HS-5 (cell line): ENCODE data around the gene SLC49A4.

Experiments used
- DNase-seq: peaks from one replicate; pipeline ENCODE4 v3.0.0-alpha.2; 2012; ENCODE audit warnings: low read depth

The SLC49A4 gene

DNA sequence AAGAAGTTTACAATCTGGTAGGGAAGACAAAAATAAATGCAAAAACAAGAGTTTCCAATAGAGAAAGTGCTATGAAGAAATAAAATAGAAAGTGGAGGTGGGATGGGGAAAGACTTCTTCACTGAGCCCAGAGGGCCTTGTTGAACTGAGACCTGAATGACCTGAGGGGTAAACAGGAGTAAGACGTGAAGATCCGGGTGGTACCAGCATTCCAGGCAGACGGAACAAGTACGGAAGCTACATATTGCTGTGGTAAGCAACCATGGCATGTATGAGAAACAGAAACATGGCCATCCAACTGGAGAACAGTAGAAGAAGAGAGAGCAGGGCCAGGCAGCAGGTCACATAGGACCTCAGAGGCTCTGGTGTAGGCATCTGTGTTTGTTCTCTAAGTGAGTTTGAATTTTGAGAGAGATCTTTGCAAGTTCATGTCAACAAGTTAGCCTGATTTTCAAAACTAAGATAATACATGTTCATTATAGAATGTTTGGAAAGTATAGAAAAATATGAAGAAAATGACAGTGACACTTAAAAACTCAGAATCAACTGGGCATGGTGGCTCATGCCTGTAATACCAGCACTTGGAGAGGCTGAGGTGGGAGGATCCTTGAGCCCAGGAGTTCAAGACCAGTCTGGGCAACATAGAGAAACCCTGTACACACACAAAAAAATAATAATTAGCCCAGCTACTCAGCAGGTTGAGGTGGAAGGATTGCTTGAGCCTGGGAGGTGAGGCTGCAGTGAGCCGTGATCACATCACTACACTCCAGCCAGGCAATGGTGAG lies 64.3 kb downstream of the SLC49A4 start:
- DNase-seq: no peak

DNA sequence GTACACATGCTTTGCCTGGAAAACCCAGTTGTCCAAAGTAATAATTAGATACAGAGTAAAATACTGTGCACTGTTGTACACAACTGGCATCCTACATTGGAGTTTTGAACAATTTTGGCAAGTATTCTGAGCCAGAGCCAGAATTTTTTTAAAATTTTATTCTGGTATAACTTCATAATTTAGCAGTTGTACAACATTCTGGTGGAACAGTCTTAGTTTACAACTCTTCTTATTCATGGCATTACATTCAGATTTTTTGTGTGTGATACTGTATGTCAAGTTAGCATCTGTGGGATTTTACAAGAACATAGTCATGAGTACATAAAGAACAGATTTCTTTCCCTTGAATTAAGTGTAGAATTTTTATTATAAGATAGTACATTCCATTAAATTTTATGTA lies 67.5 kb downstream of the SLC49A4 start:
- no peak for DNase-seq

DNA sequence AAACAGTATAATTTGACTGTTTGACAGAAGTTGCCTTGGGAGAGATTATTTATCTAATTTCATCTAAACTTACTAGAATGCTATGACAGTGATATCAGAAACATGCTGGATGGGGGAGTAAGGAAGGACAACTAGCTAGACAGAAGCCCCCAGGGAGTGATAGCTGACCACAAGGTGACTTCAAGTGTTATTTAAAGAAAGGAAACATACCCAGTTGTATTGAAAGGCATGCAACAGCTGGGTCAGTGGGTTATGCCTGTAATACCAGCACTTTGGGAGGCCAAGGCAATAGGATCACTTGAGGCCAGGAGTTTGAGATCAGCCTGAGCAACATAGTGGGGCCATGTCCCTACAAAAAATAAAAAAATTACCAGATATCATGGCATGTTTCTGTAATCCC lies 69.6 kb downstream of the SLC49A4 start:
- DNase-seq: no peak

DNA sequence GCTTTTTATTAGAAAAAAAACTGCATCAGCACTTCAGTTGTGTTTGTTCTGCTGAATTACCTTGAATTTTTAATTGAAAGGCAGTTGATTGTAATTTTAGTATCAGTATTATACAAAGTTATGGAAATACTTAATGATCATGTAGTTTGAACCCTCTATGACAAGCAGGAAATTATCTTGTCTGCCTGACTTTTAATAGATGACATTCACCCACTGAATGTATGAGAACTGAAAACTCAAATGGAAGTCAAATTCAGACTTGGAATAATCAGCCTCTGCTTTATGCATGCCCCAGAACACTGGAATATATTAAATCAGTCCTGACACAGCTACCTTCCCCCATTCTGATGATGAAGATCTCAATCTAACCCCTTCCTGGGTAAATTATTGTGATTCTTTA lies 73.5 kb downstream of the SLC49A4 start:
- no peak for DNase-seq

DNA sequence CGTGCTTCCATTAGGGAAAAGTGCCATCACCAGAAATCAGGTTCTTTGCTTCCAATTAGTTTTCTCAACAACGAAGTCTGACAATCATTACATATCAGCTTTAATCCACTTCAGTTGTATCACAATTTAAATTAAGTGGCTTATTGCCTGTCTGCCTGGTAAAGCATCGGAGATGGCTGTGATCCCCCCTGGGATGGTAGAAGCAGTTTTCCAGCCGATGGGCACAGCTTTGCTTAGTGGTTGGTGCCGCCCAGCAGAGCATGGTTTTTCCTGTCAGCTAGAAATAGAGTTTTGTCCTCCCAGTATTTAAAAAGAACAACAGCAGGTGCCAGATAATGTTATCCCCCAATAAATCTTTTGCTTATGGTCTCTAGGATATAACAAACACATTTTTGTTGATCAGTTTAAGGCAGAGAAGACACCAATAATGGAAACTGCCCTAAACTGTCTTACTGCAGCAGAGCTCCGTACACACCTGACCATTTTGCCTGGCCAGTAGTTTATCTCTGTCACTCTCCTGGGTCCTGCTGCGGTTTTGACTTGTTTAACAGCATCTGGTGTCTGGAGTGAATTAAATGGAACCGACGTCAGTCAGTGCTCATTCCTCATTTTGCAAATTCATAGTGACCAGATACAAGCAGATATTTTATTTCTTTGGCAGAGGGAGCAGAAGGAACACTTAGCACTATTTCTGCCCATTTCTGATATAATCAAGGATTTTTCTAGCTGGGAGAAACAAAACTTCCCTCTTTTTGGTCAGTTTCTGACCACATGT lies 79.1 kb downstream of the SLC49A4 start:
- no peak for DNase-seq

DNA sequence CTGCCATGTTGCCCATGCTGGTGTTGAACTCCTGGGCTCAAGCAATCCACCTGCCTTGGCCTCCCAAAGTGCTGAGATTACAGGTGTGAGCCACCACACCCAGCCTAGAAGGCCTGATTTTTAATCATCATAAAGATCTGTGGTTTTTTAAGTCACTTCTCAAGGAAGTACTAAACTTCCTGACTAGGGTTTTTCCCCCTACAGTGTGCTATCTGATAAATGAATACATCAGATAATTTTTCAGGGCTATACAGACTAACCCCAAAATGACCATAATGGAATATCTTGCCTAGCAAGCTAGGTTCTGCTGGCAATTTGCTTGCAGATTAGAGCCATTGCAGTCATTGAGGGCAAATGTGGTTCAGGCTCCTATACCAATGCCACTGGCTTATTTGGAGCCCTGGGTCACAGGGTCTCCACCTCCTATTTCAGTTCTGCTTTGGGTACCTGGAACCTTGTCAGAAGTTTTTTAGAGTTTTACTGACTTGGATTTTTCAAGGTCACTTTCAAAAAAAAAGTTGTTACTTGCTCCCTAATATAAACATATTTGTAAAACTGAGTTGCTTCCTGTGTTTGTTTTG lies 80.8 kb downstream of the SLC49A4 start:
- DNase-seq: no peak

DNA sequence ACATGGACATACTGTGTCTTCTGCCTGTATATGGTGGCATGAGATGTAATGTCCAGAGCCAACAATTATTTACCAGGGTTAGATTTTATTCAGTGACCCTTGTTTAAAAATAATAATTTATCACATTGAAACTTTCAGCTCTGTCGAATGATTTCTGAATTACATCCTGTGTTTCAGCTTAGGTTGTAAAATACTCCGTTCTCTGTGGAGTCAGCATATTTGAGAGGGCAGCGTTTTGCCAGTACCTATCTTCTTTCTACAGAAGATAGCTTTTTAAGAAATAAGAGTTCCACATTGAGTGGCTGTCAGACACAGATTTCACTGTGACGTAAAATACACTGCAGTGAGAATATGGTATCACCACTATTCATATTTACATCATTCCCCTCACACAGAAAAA lies 85.3 kb downstream of the SLC49A4 start:
- no peak for DNase-seq

DNA sequence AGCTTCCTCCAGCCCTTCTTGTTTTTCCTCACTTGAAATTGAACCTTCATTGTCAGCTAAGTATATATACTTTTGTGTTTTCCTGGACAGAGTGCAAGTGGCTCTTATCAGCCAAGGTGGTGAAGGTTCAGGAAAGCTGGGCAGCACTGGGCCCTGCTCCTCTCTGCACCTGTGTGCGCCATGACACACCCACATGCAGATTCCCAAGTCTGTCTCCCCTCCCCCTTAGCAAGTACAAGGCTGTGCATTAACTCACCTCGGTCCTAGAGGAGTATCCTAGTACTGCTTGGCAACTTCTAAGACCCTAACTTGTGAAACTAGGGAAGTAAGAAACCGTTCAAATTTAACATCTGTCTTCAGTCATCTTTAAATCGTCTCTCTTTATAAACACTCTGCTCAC lies 85.8 kb downstream of the SLC49A4 start:
- DNase-seq: no peak

DNA sequence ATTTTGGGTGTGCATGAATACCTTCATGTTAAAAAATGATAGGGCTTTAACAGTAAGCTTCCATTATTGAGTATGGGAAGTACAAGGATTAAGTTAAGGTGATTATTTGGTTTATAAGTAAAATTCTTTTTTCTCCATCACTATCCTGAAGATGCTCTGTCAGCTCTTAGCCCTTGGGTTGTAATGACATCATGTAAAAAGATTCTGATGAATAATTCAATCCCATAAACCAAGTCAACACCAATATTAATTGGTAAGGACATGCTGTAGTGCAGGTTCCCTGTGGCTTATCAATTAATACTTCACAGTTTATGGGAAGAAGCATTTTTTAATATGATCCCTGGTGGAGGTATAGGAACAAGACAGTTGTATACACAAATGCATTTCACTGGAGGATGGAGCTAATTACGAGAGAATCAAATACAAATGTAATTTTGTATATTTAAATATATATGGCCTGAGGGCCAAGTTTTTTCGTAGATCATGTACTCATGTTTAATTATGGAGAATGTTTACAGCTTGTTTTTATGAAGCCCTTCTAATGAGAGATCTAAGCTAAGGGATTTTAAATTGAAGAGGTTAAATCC lies 87.6 kb downstream of the SLC49A4 start:
- DNase-seq: no peak

DNA sequence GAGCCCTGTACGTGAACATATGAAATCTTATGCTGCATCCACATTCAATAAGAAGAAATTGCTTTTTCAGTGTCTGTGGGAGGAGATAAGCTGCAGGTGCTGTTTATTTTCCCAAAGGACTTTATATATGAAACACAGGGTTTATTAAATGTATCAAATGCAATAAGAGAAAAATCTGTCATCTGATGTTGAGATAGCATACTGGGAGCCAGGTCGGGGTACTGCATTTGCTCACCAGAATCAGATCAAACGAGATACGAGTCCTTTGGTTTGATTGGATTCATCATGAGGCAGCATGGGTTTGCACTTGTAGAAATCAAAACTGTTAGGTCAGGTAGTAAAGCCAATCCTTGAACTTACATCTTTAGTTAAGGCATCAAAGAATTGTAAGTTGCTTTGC lies 91.4 kb downstream of the SLC49A4 start:
- DNase-seq: no peak

DNA sequence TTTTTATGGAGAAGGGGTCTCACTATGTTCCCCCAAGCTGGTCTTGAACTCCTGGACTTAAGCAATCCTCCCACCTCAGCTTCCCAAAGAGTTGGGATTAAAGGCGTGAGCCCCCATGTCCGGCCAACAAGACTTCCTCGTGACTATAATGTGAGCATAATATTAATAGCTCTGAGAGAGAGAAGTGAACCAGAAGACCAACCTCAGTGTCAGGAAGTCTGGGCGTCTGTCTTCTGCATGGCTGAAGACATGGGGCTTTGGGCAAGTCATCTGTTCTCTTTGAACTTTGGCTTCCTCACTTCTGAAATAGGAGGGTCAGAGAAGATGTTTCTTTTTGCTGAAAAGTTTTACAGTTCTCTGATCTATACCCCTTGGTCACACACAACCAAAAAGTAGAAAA lies 92.1 kb downstream of the SLC49A4 start:
- no peak for DNase-seq

DNA sequence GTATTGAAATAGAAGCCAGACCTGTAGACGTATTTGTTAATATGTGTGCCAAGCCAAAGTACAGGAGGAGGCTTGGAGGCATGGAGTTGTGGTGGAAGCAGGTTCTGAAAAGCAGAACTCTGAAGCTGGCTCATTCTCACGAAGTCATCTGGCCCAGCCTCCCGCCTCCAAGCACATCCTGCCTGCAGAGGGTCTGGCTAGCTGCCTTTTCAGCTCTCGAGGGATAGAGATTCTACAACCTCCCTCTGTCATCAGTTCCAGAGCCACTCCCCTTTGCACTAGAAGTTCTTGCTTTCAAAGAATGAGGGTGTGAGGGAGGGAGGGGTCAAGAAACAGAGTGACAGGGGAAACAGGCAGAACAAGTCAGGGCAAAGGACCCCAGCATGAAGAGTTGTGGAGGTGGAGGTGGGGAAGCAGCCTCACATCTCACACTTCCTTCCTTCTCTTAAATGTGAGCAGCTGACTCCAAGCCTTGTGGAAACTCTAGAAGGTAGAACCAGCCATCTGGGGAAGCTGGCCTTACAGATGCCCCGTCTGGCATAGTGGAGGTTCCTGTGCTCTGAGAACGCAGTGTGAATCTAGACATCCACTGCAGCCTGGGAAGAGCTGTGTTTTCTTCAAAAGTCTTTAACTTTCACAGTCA lies 95.3 kb downstream of the SLC49A4 start:
- no peak for DNase-seq

DNA sequence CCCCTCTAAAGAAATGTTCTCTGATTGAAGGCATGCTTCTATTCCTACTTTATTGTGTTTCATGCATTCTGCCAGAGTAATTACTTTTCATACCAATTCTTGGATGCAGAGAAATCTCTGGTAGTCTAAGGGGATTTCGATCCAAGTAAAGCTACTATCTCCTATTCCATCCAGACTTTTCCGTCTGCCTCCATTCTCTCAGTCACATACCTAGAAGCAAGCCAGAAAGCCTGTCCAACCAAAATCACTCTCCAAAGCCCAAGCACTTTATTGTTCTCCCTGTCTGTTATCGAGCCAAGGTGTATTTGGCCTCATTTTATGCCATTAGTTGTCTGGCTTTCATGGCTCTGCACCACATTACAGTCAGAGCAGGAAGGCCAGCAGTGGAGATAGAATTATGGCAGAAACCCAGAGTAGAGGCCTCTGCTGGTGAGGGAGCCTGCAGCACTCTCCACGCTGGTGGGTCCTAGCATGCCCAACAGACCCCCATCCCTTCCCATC lies 95.9 kb downstream of the SLC49A4 start:
- DNase-seq: no peak

DNA sequence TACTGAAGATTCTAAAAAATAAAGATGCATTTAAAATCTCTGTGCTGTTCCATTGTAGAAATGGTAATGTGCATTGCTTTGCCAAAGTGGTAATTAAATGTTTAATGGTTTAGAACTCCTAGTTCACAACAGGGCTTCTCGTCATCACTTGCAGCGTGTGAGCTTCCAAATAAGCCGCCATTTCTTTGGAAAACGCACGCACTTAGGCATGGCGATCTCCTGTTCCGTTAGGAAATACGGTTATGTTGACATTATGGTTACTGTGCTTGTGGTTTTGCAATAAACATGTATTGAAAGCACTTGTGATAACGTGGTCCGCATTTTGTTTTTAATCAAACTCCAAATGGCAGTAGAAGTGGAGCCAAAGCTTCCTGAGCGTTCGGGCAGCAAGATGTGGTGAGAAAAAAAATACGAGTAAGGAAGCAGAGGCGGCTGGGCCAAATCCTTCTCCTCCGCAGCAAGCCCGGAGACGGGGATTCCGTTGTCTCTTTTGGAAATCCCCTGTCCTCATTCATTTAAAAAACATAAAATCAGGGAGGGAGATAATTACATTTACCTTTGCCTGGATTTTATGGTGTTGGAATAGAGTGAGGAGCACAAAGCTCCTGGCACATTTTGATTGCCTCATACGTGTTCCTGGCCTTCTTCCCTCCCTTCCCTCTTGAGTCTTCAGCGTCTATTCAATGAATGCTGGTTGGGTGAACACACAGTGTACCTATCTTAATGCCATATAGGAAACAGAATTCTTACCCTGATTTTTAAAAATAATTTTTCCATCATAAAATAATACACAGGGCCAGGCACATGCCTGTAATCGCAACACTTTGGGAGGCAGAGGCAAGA lies 97.5 kb downstream of the SLC49A4 start:
- no peak for DNase-seq

DNA sequence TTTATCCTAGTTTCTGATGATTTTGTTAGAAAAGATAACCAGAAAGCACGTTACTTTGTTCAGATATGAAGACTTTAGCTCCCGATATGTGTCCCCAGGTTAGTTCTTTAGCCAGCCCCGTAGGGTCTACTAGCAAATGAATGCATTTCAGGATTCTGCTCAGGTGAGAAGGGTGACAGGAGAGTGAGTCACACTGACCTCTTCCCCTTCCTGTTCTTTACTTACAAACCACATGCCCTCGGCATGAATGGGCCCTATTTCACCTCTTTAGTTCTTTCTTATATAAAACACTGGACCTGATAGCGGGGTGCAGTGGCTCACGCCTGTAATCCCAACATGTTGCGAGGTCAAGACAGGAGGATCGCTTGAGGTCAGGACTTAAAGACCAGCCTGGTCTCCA lies 98.4 kb downstream of the SLC49A4 start:
- no peak for DNase-seq

DNA sequence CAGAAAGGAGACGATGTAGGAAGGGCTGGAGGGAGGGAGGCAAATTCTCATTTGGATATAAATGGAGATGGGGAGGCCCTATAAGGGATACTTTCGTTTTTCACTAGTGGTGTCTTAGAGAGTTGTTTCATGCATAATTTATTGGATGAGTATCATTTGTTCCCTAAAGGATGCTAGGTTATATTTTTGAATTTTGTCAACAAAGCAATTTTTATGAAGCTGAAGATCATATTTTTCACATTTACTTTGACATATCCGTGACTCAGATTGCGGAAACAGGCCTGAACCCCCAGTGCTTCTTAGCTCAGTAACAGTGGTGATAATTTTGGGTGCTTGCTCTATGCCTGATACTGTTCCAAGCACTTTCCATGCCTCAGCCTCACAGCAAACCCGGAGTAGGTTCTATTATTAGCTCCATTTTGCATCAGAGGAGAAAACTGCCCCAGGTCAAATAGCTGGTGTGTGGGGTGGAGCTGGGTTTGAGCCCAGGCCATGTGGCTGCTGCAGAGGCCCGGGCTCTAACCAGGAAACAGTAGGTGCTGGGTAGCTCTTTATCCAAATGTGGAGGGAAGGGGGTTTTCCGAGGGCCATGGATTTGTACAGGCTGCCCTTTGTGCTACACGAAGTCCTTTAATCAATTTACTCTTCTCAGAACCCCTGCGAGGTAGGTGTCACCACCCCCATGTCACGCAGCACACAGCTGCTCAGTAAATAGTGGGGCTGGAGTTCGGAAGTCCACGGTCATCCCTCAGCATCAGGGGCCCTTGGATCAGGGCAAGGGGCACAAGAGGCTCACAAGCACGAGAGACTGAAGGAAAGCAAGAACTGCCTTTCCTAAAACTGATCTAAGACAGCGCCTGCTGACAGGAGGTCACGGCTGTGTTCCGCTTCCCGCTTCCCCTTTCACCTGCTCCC lies 99.1 kb downstream of the SLC49A4 start:
- no peak for DNase-seq

DNA sequence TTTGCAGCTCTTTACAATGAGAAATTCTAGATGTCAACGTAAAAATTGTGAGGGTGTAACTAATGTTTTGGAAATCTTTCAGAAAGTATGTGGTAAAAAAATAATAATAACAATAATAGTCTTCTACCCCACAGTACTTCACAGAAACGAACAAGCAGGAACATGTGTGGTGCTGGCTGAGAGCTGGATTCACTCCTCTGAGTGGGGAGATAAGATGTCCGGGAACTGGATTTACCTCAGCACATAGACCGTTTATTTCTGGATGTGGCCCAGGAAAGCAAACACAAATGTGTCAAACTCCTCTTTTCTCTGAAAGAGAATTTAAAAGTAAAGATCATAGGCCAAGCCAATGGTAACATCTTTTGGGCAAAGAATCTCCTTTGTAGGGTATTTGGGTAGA lies 103.4 kb downstream of the SLC49A4 start:
- no peak for DNase-seq

DNA sequence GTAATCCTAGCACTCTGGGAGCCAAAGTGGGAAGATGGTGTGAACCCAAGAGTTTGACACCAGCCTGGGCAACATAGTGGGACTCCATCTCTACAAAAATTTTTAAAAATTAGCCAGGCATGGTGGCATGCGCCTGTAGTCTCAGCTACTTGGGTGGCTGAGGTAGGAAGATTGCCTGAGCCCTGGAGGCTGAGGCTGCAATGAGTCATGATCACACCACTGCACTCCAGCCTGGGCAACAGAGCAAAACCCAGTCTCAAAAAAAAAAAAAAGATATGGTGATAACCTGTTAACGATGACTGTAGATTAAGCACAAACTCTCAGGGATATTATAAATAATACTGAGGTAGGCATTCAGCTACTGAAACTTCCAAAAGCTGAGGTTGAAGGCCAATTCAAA lies 107.5 kb downstream of the SLC49A4 start:
- no peak for DNase-seq

DNA sequence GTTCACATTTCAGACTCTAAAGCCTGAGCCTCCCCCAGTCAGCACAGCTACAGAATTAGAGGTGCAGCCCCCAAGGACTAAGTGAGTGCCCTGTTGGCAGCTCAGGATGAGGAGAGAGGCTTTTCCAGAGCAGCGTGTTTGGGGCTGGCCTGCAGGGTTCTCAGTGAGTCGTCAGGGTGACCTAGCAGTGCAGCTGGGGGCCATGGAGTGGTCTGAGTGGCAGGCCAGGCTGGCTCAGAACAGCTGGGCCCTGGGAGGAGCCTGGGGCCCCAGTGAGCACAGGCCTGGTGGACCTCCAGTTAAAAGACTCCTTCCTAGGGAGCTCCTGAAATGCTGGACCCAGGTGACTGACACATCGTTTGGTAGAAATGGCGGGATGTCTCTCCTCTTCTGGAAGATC lies 108.3 kb downstream of the SLC49A4 start:
- DNase-seq: no peak

DNA sequence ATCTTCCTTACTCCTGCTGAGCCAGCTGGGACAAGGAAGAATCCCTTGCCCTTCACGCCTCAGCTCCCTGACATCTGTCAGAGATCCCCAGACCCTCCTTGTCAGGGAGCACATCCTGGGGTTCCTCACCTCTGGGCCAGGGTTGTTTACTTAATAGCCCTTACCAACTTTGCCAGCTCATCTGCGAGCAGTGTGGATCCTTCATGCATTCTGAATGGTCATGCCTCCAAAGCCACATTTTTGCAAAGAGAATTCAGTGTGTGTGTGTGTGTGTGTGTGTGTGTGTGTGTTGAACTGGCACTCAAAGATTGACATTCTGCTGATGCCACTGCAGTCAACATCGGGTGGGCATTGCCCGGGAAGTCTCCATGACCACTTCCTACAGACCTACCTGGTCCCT lies 112.6 kb downstream of the SLC49A4 start:
- DNase-seq: no peak
